HG03439 (cell line): ENCODE data around the gene HARS2.
"Not testable (repeated sequence)": the region's sequence is repeated elsewhere in the genome, so short reads cannot be mapped to it uniquely, and the experiment has no call there.

Source experiments
- ATAC-seq: cut with Tn5 transposase; IDR thresholded peaks from one replicate; pipeline ENCODE4 v1.9.1; 2021; ENCODE audit warnings: mild to moderate bottlenecking, moderate library complexity; ENCODE audit not compliant: unreplicated experiment

Gene HARS2, protein sequence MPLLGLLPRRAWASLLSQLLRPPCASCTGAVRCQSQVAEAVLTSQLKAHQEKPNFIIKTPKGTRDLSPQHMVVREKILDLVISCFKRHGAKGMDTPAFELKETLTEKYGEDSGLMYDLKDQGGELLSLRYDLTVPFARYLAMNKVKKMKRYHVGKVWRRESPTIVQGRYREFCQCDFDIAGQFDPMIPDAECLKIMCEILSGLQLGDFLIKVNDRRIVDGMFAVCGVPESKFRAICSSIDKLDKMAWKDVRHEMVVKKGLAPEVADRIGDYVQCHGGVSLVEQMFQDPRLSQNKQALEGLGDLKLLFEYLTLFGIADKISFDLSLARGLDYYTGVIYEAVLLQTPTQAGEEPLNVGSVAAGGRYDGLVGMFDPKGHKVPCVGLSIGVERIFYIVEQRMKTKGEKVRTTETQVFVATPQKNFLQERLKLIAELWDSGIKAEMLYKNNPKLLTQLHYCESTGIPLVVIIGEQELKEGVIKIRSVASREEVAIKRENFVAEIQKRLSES

GRCh38 chr5:140690941-140691924, at the start of gene HARS2, which contains the start of gene HARS1:
TSS of gene HARS2 (plus strand) at chr5:140691455. CDS start at chr5:140691649, 194 bp downstream.
TSS of gene HARS1 (minus strand) at chr5:140691370. CDS start at chr5:140691304, 66 bp downstream.
- peak; percentile 97 for ATAC-seq

DNA sequence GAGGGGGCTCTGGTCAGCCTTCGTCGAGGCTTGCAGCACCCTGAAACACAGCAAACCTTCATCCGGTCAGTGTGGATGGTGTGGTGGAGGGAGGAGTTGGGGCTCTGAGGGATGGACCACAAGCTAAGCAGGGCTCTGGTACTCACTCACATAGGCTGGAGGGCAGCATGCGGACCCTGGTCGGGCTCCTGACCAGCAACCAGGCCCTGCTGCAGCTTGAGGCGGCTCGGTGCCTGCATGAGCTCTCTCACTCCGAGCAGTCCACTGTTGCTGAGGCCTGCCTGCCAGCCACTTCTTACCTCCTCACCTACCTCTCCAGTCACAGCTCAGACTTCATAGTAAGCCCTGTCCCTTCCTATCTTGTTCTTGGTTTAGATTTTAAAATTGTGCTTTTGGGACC, 49.5 kb upstream of the HARS2 start:
- ATAC-seq: no peak

DNA sequence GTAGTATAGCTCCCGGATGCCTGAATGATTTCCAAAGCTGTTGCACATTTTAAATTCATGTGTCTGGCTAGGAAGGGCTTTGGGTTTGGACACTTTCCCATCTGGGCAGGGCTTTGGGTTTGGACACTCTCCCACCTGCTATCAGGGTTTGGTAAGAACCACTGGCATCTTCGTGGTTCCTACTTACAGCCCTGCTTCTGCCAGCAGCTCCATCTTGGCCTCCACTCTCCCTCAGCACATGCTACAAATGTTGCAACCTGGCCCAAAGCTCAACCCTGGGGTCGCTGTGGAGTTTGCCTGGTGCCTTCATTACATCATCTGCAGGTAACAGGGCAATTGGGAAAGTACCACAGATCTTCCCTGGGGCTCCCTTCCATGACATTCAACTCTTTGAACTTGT, 48.5 kb upstream of the HARS2 start:
- ATAC-seq: no peak

DNA sequence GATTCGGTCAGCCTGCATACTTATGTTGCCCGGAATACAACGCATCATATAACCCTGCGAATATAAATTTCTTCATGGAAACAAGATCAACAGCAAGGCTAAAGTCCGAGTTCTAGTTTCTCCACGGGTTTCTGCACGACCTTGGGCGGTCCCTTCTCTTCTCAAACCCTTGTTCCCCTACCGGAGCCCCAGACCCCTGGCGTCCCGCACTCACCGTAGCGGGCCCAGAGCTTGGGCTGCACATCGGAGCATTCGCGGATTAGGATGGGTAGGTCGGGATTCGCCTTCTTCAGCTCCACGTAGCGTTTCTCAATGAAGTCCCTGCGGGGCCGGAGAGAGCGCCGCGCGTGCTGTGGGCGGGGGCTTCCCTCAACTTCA, 44.2 kb upstream of the HARS2 start:
- no peak for ATAC-seq

DNA sequence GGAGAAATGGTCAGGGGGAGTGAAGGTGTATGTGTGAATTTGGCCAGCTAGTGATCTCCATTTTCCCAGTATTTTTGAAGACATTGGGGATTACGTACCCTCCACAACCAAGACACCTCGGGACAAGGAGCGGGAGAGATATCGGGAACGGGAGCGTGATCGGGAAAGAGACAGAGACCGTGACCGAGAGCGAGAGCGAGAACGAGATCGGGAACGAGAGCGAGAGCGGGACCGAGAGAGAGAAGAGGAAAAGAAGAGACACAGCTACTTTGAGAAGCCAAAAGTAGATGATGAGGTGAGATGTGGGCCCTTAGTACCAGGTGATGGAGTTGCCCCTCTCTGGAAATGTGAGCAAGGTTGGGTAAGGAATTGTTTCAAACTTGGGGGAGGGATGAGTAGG, 32.4 kb upstream of the HARS2 start:
- ATAC-seq: no peak

DNA sequence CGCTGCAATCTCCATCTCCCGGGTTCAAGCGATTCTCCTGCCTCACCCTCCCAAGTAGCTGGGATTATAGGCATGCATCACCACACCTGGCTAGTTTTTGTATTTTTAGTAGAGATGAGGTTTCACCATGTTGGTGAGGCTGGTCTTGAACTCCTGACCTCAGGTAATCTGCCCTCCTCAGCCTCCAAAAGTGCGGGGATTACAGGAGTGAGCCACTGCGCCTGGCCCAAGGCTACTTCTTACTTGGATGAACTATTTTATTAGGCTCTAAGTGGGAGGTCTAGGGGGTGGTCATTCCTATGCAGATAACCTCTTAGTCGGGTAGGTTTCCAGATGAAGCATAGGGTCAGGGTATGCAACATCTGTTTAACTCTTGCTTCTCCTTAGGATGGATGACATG, 30.9 kb upstream of the HARS2 start:
- ATAC-seq: not testable (repeated sequence)

GRCh38 chr5:140664030-140664358, 27.3 kb upstream of the HARS2 start:
- ATAC-seq: no peak

DNA sequence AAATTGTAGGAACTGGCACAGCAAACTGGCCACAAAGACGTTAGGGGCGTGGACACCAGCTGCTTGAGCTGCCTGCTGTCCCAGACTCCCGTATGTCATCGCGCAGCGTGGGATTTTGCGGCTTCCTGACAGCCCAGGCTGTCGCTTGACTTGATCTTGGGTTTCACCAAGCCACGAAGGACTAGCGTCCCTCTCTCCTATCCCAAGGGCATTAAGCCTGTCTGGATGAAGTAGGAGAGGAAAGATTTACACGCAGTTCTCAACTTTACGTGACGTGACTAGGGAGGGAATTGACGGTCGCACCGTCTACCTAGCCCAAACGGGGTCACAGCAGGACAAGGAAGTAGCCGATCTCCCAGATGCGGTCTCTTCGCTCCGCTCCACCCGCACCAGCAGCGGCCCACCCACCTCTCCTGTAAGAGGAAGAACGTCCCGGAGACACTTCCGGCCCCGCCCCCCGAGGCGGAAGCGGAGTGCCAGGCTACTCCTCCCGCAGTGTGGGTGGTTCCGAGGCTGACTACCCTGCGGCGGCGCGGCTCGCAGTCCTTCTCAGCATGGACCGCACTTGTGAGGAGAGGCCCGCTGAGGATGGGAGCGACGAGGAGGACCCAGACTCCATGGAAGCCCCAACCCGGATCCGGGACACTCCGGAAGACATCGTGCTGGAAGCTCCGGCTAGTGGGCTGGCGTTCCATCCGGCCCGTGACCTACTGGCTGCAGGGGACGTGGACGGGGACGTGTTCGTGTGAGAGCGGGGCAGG, 26.7 kb upstream of the HARS2 start, which contains the start of gene WDR55:
TSS of gene WDR55 (plus strand) at position 546 of the 761 bp plus-strand sequence. CDS start at position 555, 9 bp downstream.
- ATAC-seq: peak; percentile 96

DNA sequence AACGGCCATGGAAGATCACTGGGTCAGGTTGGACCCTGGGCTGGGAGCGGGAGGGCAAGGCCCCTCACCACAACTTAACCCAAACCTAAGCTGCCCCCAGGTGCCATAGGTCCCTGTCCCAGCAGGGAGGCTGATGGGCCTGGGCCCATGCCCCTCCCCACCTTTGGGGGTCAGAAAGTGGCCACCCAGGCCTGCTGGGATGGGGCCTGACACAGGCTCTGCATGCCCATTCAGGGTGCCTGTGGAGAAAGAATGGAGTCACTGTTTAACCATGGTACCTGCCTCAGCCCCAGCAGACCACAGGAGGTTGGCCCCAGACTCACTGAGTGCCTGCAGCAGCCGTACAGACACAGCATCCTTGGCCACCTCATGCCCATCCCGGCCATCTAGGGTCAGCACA, 20.2 kb upstream of the HARS2 start:
- not testable (repeated sequence) for ATAC-seq

GRCh38 chr5:140671472-140672125, 19.7 kb upstream of the HARS2 start:
- ATAC-seq: no peak

DNA sequence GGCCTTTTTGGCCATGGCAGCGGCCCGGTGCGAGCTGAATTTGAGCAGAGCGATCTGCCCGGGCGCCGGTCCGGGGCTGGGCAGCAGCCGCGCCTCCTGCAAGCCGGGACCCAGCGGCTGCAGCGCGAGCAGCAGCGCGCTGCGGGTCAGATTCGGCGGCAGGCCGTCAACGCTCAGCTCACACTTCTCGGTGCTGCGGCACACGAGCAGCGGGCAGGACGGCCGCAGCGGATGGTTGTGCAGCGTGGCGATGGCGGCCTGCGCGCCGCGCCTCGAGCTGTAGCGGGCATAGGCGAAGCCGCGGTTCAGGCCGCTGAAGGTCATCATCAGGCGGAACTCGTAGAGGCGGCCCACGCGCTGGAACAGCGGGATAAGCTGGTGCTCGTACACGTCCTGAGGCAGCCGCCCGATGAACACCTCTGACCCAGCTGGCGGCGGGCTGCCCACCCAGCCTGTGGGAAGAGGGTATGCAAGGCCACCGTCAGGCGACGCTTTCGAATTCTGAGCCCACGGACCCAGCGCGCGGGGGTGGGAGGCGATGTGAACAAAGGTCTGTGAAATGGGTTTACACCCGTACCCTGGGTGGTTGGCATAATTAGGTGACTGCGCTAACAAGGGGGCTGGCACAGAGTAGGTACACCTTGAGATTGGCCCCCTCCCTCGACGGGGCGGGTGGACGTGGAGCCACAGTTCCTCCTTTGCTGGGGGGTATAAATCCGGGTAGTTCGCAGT, 18.6 kb upstream of the HARS2 start:
- ATAC-seq: no peak

DNA sequence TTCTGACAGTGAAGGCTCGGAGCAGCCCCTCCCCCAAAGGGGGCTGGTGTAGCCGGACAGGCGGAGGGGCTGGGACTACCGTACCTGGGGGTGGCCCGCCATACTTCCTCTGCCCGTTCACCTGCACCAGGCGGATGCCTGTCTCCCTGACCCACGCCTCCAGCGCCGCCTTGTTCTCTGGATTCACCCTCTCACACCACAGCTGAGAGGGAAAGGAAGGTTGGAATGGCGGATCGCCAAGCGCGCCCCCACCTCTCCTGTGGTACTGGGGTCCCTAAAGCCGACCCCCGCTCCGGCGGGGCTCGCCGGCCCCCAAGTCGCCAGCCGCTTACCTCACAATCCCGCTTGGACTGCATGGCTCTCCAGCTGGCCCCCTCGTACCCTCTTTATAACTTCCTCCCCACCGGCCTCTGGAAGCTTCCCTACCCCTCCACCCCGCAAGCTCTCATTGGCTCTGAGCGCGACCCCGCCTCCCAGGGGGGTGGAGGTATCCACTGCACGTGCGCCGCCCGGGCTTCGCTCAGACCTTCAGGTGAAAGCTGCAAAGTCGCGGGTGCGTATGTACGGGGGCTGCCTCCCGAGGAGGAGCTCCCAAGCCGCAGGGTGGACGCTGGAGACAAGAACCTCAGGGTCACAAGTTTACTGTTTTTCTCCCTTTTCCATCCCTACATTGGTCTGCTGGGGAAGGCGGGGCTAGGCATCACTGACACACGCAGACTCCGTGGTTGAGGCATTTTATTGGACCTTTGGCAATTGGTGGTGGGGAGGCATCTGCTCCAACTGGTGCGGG, 17.9 kb upstream of the HARS2 start, which contains the start of gene DND1:
TSS of gene DND1 (minus strand) at position 390 of the 790 bp plus-strand sequence. CDS start at position 356, 34 bp downstream.
- ATAC-seq: no peak

DNA sequence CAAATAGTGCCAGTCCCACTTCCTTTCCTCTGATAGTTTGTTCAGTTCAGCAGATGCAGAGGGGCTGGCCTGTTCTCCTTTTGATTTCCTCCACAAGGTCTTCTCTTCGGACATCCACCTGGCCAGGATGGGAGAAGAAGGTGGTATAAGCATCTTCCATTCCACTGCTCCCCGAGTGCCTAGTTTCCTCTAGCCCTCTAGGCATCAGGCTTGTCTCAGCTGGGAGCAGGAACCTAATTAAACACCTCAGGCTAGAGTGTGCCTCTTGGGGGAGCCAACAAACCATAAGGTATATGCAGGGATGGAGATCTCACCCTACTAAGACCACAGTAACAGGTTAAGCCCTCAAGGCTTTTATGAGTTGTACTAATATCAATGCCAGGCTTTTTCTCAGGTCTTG, 17.0 kb upstream of the HARS2 start:
- no peak for ATAC-seq

- no peak for ATAC-seq
Observed at GRCh38 chr5:140674629-140675028, 16.6 kb upstream of the HARS2 start.

- ATAC-seq: no peak
Observed at GRCh38 chr5:140677947-140678346, 13.3 kb upstream of the HARS2 start.

- no peak for ATAC-seq
Observed at GRCh38 chr5:140678993-140679392, 12.3 kb upstream of the HARS2 start.

DNA sequence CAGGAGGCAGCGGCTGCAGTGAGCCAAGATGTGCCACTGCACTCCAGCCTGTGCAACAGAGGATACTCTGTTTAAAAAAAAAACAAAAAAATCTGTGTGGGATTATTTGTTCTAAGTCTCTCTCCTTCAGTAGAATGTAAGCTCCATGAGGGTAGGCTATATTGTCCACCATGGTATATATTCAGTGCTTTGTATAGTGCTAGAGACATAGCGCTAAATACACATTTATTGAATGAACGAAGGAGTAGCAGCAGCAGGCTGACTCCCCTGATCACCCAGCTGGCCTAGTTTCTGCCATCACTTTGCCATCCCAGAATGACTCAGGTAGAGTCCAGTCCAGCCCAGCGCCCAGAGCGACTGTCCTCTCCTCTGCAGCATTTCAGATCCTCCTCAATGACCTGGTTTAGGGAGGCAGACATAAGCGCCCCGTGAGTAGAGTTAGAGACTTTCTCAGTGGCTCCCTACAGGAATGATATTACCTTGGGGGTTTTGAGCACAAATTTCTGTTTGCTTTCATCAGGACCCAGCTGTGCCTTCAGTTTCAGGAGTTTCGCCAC, 801 bp upstream of the HARS2 start:
- peak; percentile 1 for ATAC-seq

DNA sequence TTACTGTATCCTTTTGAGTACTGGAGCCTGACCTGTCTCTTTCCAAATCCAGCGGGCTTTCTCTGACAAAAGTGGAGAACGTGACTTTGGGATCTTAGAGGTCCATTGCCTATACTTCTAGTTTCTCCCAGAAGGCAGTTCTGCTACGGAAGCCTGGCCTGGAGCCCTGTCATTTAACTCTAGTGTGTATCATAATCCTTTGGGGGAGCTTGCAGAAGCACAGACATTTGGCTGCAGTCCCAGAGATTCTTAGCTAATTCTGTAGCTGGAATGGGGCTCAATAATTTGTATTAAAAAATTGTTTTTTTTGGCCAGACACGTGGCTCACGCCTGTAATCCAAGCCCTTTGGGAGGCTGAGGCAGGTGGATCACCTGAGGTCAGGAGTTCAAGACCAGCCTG, 3.0 kb downstream of the HARS2 start:
- ATAC-seq: no peak
